Measurements from ENCODE around the gene MEMO1. TPM values are rescaled to one million over a fixed set of nuclear protein-coding genes. Genes with fewer than 3 reads are reported as not detected.
"Not testable (repeated sequence)": the region's sequence is repeated elsewhere in the genome, so short reads cannot be mapped to it uniquely, and the experiment has no call there.

MEMO1 gene
- total RNA-seq, 1 donor from 2014 or later, result 32.2 TPM

DNA sequence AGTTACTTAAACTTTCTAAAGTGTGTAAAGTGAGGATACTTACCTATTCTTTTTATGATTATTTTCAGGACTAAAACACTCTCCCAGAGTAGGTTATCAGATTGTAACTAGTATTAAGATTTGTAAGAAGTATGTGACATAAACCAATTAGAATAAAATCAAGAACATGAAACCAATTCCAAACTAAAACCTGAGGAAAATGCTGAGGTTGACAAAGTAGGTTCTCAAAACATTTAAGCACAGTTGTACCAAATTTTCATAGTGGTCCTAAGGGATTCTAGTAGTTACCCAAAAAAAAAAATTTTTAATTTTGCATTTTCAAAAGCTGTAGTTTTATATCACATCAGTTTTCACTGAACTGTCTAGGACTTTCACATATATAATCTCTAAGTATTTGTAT is 157.3 kb downstream of the MEMO1 start:
- intact Hi-C loops (cut with DNase I), result no loop called here
- Histone ChIP-seq H3K9me3 (no peaks in the 10 kb centered on the region), H3K36me3 (no peaks in the 10 kb centered on the region), H3K27me3 (no peaks in the 10 kb centered on the region), H3K4me1 (no peaks in the 10 kb centered on the region), H3K27ac (no peak overlapping the region), H3K4me3 (no peak overlapping the region)
- TF ChIP-seq, protein P1, sequence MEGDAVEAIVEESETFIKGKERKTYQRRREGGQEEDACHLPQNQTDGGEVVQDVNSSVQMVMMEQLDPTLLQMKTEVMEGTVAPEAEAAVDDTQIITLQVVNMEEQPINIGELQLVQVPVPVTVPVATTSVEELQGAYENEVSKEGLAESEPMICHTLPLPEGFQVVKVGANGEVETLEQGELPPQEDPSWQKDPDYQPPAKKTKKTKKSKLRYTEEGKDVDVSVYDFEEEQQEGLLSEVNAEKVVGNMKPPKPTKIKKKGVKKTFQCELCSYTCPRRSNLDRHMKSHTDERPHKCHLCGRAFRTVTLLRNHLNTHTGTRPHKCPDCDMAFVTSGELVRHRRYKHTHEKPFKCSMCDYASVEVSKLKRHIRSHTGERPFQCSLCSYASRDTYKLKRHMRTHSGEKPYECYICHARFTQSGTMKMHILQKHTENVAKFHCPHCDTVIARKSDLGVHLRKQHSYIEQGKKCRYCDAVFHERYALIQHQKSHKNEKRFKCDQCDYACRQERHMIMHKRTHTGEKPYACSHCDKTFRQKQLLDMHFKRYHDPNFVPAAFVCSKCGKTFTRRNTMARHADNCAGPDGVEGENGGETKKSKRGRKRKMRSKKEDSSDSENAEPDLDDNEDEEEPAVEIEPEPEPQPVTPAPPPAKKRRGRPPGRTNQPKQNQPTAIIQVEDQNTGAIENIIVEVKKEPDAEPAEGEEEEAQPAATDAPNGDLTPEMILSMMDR (IDR thresholded peaks at IDR 0.05), result no peak
- ATAC-seq (no peak), DNase-seq (no peak)

DNA sequence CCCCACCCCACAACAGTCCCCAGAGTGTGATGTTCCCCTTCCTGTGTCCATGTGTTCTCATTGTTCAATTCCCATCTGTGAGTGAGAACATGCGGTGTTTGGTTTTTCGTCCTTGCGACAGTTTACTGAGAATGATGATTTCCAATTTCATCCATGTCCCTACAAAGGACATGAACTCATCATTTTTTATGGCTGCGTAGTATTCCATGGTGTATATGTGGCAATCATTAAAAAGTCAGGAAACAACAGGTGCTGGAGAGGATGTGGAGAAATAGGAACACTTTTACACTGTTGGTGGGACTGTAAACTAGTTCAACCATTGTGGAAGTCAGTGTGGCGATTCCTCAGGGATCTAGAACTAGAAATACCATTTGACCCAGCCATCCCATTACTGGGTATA is 168.7 kb downstream of the MEMO1 start:
- ATAC-seq; H3K27me3 ChIP-seq; H3K4me3 ChIP-seq; intact Hi-C loops (cut with DNase I); H3K9me3 ChIP-seq; H3K27ac ChIP-seq; H3K36me3 ChIP-seq; H3K4me1 ChIP-seq; DNase-seq: not testable (repeated sequence)

DNA sequence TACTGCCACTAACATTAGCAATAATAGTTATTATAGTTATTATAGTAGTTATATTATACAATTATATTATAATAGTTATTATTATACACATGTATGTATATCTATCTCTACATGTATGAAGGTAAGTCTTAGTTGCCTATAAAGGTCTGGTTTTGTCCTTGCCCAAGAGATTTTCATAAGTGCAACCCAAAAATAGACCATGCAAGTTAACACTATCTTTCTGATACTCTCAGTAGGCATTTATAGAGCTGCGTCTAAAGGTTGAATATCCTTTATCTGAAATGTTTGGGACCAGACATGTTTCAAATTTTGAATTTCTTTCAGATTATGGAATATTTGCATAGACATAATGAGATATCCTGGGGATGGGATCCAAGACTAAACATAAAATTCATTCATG is 175.4 kb downstream of the MEMO1 start:
- H3K4me1 ChIP-seq, result no peaks in the 10 kb centered on the region
- H3K4me3 ChIP-seq, result no peak overlapping the region
- DNase-seq (no peak), ATAC-seq (no peak)
- intact Hi-C loops (cut with DNase I), result no loop called here
- no peaks in the 10 kb centered on the region for H3K9me3 ChIP-seq
- no peak overlapping the region for H3K27ac ChIP-seq
- H3K36me3 ChIP-seq, result no peaks in the 10 kb centered on the region
- no peaks in the 10 kb centered on the region for H3K27me3 ChIP-seq
- TF ChIP-seq, protein P1 (IDR thresholded peaks at IDR 0.05), result no peak

DNA sequence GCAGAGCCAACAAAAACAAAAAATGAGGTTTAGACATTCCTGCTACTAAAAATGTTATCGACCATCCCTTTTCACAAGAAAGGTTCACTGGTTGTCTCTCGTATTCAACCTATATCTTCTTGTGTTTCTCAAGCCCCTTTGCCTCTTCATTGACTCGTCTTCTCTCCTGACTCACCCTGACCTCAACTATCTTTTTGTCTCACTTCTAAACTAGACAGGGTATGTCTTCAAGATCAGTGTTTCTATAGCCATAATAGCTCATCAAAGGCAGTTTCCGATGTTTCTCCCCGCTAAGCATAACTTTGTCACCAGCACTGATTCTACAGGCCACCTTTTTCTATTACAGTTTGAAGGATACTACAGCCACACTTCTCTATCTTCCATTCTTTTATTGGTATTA is 178.4 kb downstream of the MEMO1 start:
- Histone ChIP-seq H3K4me1 (no peaks in the 10 kb centered on the region), H3K4me3 (no peak overlapping the region), H3K36me3 (no peaks in the 10 kb centered on the region), H3K27me3 (no peaks in the 10 kb centered on the region), H3K27ac (no peak overlapping the region), H3K9me3 (no peaks in the 10 kb centered on the region)
- no peak for DNase-seq
- intact Hi-C loops (cut with DNase I), result no loop called here
- TF ChIP-seq, protein P1 (IDR thresholded peaks at IDR 0.05), result no peak
- no peak for ATAC-seq

DNA sequence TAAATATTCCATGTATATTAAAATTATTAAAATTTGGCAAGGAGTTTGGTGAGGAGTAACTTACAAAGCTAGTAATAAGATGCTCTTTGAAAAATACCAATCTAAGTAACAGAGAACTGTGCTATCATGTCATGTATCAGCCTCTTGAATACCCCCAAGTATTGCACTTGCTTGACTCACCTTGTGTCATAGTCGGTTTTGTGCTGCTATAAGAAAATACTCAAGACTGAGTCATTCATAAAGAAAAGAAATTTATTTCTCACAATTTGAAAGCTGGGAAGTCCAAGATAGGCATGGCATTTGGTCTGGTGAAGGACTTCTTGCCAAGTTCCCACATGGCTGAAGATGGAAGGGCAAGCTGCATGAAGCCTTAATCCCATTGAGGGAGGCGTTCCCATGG is 179.2 kb downstream of the MEMO1 start:
- Histone ChIP-seq H3K4me1 (no peaks in the 10 kb centered on the region), H3K27me3 (no peaks in the 10 kb centered on the region), H3K36me3 (no peaks in the 10 kb centered on the region), H3K4me3 (no peak overlapping the region), H3K27ac (no peak overlapping the region), H3K9me3 (no peaks in the 10 kb centered on the region)
- ATAC-seq, result no peak
- DNase-seq, result no peak
- intact Hi-C loops (cut with DNase I), result no loop called here
- TF ChIP-seq, protein P1 (IDR thresholded peaks at IDR 0.05), result no peak

DNA sequence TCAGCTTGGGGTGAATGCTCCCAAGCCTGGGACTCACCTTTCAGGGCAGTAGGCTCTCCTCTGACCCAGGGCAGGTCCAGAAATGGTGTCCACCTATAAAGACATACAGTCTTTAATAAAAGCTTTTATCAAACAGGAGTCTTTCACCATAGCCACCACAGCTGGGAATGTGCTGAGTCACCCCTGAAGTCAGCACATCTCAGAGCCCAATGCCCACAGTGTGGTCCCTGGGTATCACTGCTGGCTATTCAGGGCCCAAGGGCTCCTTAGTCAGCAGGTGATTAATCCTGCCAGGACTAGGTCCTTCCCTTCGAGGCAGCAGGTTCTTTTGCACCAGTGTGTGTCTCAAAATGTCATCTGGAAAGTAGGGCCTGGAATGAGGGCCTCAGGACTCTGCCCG is 181.9 kb downstream of the MEMO1 start:
- Histone ChIP-seq H3K4me1 (no peaks in the 10 kb centered on the region), H3K27ac (no peak overlapping the region), H3K4me3 (no peak overlapping the region), H3K27me3 (no peaks in the 10 kb centered on the region), H3K9me3 (no peaks in the 10 kb centered on the region), H3K36me3 (no peaks in the 10 kb centered on the region)
- no peak for DNase-seq
- intact Hi-C loops (cut with DNase I), result no loop called here
- no peak for ATAC-seq
- TF ChIP-seq, protein P1 (IDR thresholded peaks at IDR 0.05), result no peak

All from upper lobe of right lung (tissue), 1 donor.